ENCODE measurements around the gene TSPAN9.

GRCh38 chr12:3028108-3028507, 49.1 kb upstream of the TSPAN9 start:
- TF ChIP-seq CTCF (IDR thresholded peaks at IDR 0.05; ENCODE audit: insufficient read depth, low read length, poor library complexity, severe bottlenecking) (no peak), EZH2phosphoT487 (conservative IDR thresholded peaks at IDR 0.05; ENCODE audit: low read length) (no peak)

Data from SU-DHL-6 (cell line).